HPDE6-E6E7 (cell line): ENCODE measurements around the gene STRA6.
"Not testable (repeated sequence)": the region's sequence is repeated elsewhere in the genome, so short reads cannot be mapped to it uniquely, and the experiment has no call there.

ENCODE experiments used
- DNase-seq: peaks from one replicate; pipeline ENCODE4 v3.0.0; 2011; ENCODE audit warnings: missing footprints; ENCODE audit errors: extremely low spot score

The STRA6 gene

DNA sequence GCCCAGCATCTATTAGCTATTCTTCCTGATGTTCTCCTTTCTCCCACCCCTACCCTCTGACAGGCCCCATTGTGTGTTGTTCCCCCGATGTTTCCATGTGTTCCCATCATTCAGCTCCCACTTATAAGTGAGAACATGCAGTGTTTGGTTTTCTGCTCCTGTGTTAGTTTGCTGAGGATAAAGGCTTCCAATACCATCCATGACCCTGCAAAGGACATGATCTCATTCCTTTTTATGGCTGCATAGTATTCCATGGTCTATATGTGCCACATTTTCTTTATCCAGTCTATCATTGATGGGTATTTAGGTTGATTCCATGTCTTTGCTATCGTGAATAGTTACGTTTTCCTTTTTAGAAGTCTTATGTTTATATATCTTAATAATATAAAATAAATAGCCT is 42.2 kb downstream of the STRA6 start:
- not testable (repeated sequence) for DNase-seq

DNA sequence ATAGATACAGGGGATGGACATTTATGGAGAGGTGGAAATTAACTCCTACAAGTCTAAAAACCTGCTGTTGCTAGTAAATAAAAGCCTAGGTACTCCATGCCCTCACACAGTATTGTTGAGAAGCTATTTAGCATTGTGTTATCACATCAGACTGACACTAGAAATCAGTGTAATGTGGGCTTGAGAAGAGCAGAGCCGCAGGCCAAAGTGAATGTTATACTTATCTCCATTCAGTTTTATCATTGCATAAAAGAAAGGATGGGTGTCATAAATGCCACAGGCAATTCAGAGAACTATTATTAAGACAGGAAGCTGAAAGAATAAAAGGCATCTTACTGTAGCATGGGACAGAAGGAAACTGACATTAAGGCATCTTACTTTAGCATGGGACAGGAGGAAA is 42.8 kb downstream of the STRA6 start:
- DNase-seq: no peak

DNA sequence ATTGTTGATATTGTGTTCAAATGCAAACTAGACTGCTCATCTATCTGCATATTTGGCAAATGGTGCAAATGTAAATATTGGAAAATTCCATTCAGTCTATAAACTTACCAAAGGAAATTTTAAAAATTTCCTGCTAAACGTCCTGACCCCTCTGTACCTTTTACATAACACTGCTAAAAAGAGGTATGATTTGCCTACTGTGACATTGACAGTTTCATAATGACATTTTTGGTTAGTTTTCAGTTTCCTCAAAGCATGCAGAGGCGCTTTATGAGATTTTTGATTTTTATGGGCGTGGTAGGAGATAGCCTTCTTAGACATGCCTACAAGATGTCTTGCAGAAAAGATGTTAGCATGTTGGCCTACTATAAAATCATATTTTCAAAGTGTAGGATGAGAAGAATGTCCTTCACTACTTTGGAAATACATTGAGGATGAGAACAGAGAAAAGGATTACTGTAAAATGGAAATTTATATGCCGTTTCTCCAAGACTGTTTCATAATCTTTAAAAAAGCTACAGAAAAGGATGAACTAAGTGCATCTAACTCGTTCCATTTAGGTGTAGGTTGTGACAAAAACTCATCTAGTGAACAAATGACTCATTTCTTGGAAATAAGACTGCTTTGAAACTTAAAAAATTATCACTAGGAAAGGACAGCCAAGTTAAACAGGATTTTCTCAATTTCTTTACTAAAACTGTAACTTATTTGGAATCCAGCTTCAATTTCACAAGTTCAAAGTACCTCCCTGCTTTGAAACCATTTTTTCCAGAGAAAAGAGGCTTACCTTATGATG is 43.5 kb downstream of the STRA6 start:
- no peak for DNase-seq

DNA sequence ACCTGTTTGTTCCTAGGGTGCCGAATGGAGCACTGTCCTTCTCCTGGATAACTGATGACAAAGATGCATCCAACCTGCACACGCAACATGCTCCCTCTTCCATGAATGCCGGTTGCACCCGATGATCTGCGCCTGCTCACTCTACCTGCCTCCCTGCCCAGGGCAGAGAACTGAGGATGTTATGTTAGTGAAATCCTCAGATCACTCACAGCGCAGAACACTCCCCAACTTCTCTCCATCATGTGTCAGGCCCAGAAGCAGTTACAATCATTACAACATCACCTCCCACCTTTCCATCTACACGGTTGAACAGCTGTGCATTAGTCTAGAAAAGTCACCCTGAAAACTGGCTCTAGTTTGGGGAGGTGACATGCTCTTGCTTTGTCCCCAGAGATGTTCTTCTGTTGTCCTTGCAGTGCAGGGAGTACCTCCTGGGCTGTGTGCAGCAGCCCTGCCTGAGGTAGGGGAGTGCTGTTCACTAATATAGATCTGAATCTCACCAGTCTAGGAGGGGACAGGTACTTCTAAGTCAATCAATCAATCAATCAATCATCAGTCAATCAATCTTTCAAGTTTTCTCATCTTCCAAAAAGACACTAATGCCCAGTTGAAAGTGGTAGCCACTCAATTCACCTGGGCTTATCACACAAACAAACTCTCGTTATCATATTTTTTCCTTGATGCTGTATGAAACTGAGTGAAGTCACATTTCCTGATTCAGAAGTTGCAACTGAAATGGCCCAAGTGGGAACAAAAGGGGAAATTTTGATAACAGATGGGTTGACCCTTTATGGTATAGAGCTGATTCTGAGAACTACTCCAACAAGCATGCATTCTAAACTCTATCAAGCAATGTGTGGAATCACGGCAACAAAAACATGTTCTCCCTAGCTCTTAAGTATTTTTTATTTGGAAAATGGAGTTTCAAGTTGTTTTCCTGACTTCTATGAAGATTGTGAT is 44.4 kb downstream of the STRA6 start:
- DNase-seq: no peak

DNA sequence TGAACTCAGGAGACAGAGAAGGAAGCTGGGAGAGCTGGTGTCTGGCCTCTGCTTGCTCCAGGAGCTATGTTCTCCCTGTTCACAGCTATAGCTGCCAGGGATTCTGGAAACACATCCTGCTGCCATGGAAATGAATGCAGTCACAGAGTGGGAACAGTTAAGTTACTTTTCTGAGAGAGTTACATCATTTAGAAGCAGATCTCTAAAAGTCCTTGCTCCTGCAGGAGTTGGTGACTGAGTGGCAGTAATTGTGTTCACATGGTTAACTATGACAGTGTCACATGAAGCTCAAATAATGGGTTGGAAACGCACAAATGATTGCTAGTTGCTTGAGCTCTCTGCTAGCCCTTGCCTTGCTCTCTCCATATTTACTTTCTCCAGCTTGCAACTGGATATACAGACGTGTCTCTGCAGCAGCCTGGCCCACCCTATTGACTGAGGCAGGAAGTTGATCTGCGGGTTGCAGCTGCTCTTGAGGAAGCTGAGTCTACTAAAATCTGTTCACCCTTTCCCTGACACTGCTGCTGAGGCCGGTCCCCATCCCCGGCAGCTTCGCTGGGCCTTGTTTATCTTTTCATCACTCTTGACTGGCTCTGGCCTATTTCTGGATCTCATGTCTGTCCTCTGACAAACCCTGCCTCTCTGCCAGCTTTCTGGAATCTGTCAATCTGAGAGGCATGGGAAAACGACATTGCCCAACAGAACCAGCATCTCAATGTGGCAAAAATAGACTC is 45.7 kb downstream of the STRA6 start:
- DNase-seq: no peak

DNA sequence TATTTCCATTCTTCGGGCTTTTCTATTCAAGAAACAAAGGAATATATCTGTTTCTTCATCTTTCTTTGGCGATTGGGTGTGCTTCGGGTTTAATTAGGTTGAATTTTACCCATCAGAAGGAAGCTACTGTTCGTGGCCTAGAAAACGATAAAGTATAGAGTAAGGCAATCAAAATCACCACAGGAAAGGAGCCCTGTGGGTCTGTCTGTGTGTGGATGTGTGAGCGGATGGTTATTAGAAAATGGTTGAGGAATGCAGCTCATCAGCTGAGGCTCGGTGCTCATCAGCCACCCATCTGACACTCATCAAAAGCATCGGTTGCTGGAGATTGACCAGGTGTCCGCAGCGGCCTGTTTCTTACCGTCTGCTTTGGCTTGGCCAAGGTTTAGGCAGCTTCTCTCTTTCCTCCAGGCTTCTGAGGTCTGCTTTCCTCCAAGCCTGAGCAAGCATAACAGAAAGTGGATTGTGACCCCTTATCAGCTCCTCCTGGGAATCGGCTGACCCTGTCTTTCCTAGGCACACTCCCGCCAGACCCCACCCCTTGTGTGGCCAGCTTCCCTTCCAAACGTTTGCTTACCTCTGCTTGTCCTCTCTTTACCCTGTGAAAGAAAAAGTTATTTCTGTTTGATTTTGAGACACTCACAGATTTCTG is 46.7 kb downstream of the STRA6 start:
- DNase-seq: no peak

DNA sequence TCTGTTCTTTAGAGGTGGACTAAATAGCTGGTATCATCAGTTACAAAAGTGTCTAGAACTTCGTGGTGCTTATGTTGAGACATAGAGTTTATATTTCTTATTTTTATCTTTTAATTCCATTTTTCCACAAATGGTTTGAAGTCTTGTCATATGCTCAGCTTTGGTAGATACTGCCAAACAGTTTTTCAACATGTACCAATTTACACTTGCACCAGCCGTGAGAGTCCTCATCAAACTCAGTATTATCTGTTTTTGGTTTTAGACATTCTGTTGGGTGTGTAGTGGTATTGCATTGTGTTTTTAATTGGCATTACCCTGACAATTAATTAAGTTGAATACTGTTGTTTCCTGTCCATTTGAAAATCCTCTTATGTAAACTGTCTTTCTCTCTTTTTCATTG is 55.5 kb downstream of the STRA6 start:
- no peak for DNase-seq

DNA sequence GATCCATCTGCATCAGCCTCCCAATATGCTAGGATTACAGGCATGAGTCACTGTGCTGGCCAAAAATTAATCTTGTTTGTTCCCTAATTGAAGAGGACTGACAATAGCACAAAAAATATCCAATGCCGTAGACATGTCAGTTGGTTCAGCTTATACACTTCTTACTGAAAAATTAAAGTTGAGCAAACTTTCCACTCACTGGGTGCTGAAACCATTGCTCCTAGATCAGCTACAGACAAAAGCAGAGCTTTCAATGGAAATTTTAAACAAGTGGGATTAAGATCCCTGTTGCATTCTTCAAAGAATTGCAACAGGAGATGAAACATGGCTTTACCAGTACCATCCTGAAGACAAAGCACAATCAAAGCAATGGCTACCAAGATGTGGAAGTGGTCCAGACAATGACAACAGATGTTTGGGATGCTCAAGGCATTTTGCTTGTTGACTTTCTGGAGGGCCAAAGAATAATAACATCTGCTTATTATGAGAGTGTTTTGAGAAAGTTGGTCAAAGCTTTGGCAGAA is 56.2 kb downstream of the STRA6 start:
- no peak for DNase-seq

DNA sequence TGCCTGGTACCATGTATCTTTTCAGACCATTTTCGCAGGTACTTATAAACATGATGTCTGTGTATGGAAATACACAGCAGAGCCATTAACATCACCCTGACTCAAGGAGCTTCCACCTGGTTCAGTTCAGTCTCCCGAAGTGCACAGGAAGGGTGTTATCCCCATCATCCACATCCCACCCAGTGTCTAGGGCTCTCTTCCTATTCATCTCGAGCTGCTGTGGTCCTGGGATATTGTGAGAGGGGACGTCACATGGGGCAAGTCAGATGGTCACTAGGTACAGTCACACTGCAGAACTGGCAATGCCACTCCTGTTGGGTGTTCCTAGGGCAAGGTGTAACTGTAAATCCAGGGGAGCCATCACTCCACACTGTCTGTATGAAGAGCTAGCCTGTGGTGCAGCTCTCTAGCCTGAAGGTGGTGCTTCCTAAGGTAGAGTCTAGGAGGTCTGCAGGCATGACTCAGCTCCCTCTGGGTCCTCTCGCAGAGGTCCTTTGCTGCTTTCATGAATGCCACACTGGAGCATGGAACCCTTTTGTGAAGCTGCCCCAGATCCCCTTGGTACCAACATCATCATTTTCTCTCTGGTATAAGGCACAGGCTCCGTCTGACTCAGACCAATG is 58.3 kb downstream of the STRA6 start:
- DNase-seq: no peak

DNA sequence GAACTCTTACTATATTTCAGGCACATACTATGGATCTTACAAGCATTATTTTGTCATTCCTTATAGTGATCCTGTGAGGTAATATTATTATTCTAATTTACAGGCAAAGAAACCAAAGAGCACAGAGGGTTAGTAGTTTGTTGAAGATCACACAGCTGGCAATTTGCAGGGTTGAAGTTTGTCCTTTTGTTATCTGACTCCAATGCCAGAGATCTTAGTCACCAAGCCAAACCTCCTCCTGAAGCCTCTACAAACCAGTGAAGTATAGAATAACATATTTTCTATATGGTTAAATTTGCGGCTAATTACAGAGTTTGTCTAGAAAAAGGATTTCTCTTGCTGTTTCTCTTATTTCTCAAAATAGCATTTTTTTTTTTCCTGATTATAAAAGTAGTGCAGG is 61.0 kb downstream of the STRA6 start:
- DNase-seq: no peak

DNA sequence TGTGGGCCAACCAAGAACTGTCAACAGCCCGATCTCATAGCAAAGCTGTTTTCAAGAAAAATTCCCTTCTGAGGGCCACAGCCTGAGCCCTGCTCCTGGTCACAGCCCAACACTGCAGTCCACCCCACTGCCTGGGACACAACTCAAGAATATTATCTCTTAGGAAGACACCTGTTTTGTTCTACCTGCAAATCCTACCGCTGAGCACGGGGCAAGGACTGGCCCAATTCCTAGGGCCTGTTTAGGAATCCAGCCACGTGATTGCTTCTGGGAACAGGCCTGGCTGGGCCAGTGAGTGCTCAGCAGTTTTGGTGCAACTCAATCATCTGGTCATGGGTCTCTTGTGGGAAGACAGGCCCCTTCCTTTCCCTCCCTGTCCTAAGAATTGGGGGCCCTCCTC is 63.9 kb downstream of the STRA6 start:
- no peak for DNase-seq

DNA sequence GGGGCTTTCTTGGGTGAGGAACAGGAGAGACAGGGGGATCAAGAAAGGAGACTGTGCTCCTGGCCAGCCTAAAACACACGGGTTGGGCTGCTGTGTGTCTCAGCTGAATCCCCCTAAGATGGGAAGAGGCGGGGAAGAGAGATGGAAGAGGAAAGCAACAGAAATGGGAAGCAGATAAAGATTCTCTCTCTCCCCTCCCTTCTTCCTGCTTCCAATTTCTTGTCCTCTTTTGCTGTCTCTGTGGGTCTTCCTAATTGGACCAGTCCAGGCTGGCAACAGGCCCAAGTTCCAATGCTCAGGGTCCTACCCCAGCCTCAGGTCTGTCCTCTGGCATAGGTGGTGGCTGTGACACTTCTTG is 65.1 kb downstream of the STRA6 start:
- DNase-seq: no peak

DNA sequence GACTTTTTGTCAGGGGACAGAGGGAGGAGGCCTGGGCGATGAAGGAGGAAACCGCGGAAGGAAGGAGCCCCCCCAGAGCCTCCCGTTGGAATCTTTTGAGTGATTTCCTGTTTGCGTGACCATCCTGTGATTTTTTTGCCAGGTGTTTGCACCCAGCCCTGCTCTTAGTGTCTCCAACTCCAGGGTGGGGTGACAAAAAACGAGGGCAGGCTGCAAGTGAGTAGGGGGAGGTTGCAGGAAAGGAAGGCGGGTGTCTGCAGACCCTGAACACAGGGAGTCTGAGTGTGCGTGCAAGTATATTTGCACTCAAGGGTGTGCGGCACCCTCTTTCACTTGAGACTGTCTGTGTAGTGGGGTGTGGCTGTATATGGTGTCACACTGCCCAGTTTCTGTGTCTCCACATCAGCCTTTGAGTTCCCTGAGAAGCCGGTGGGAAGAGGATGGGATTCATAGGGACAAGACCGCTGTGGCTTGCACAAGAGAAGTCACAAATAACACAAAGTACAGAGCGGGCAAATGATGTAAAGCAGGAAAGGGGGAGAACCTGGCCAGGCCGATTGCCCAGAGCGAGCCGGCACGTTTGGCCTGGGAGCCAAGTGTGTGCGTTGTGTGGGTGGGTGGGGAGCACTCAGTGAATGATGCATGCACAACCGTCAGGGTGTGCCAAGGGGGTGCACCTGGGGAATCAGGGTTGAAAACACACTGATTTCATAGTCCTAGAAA is 65.6 kb downstream of the STRA6 start:
- DNase-seq: no peak

DNA sequence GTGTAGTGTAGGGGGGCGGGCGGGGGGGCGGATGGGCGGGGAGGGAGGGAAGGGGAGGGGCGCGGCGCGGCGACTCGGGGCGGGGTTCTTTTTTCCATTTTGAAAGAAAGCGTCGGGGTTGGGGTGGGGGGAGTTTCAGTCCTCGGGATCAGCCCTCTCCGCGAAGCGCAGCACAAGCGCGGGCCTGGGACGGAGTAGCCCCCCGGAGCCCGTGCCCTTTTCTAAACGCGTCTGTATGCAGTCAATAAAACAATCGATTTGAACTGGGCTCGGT is 66.1 kb downstream of the STRA6 start:
- DNase-seq: no peak

DNA sequence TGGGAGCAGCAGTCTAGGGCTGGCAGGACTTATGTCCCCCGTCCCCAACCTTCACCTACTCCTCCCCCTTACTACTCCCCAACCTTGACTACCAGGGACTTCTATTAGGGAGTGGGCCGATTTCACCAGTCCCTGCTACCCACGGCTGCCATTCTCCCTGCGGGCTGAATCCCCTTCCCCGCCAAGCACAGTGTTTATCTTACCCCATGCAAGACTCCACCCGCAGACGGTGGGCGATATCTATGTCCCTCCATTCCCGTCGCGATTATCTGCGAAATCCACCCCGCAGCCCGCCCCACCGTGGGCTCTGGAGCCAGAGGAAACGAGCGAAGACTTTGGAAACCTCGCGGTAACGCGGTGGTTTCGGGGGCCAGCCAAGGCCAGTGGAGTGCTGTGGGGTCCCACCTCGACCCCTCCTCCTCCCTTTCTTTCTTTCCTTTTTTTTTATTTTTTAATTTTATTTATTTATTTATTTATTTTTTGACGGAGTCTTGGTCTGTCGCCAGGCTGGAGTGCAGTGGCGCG is 67.5 kb downstream of the STRA6 start:
- no peak for DNase-seq

DNA sequence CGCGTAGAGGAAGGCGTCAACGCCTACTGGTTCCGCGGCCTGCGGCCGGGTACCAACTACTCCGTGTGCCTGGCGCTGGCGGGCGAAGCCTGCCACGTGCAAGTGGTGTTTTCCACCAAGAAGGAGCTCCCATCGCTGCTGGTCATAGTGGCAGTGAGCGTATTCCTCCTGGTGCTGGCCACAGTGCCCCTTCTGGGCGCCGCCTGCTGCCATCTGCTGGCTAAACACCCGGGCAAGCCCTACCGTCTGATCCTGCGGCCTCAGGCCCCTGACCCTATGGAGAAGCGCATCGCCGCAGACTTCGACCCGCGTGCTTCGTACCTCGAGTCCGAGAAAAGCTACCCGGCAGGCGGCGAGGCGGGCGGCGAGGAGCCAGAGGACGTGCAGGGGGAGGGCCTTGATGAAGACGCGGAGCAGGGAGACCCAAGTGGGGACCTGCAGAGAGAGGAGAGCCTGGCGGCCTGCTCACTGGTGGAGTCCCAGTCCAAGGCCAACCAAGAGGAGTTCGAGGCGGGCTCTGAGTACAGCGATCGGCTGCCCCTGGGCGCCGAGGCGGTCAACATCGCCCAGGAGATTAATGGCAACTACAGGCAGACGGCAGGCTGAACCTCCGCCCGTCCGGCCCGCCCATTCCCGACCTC is 68.1 kb downstream of the STRA6 start:
- DNase-seq: no peak

DNA sequence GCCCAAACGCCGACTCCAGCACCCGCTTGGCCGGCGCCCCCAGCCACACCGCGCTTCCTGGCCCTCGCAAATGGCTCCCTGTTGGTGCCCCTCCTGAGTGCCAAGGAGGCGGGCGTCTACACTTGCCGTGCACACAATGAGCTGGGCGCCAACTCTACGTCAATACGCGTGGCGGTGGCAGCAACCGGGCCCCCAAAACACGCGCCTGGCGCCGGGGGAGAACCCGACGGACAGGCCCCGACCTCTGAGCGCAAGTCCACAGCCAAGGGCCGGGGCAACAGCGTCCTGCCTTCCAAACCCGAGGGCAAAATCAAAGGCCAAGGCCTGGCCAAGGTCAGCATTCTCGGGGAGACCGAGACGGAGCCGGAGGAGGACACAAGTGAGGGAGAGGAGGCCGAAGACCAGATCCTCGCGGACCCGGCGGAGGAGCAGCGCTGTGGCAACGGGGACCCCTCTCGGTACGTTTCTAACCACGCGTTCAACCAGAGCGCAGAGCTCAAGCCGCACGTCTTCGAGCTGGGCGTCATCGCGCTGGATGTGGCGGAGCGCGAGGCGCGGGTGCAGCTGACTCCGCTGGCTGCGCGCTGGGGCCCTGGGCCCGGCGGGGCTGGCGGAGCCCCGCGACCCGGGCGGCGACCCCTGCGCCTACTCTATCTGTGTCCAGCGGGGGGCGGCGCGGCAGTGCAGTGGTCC is 68.7 kb downstream of the STRA6 start:
- no peak for DNase-seq

DNA sequence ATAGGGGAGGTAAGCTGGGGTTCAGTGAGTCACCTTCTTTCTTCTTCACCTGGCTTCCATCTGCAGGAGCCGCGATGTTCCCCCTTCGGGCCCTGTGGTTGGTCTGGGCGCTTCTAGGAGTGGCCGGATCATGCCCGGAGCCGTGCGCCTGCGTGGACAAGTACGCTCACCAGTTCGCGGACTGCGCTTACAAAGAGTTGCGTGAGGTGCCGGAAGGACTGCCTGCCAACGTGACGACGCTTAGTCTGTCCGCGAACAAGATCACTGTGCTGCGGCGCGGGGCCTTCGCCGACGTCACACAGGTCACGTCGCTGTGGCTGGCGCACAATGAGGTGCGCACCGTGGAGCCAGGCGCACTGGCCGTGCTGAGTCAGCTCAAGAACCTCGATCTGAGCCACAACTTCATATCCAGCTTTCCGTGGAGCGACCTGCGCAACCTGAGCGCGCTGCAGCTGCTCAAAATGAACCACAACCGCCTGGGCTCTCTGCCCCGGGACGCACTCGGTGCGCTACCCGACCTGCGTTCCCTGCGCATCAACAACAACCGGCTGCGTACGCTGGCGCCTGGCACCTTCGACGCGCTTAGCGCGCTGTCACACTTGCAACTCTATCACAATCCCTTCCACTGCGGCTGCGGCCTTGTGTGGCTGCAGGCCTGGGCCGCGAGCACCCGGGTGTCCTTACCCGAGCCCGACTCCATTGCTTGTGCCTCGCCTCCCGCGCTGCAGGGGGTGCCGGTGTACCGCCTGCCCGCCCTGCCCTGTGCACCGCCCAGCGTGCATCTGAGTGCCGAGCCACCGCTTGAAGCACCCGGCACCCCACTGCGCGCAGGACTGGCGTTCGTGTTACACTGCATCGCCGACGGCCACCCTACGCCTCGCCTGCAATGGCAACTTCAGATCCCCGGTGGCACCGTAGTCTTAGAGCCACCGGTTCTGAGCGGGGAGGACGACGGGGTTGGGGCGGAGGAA is 69.6 kb downstream of the STRA6 start:
- no peak for DNase-seq
